Right cardiac atrium (tissue), 5 donors: ENCODE results near the gene LGR6. TPM values are rescaled to one million over a fixed set of nuclear protein-coding genes. Genes with fewer than 3 reads are reported as not detected.
A peak's percentile ranks its signal among the peaks of the same experiment; 100 is the strongest.

Experiments
- ATAC-seq, 2 donors: fragments of 200-7000 bp; cut with Tn5 transposase; one replicate each; pipeline versions ENCODE4 v1.8.0 to v1.9.1; 2020; ENCODE audit warnings: moderate library complexity in 2 of 2, mild to moderate bottlenecking in 1 of 2
- DNase-seq, 3 donors: peaks; one replicate each; pipeline ENCODE4 v3.0.0-alpha.2; 2020
- H3K27ac ChIP-seq: one replicate; pipeline ENCODE4 v1.5.1; 2013; ENCODE audit warnings: mild to moderate bottlenecking, low read length, control low read depth, moderate library complexity
- H3K27me3 ChIP-seq: one replicate; pipeline ENCODE4 v1.6.1; 2013; ENCODE audit not compliant: control insufficient read depth, insufficient read depth
- H3K4me1 ChIP-seq: one replicate; pipeline ENCODE4 v1.6.1; 2013; ENCODE audit warnings: low read length; ENCODE audit not compliant: control insufficient read depth, insufficient read depth
- H3K4me3 ChIP-seq: one replicate; pipeline ENCODE4 v1.5.1; 2013; ENCODE audit warnings: low read length, control low read depth
- H3K9me3 ChIP-seq: one replicate; pipeline ENCODE4 v1.6.1; 2013; ENCODE audit warnings: low read length; ENCODE audit not compliant: control insufficient read depth
- WGBS: extraction: QIAGEN DNeasy Blood & Tissue Kit; methylation state at CpG from one replicate; pipeline ENCODE4 v1.1.7; 2013; 5-methylcytosine and 5-hydroxymethylcytosine counted together
- intact Hi-C, 4 donors: fragments of 100-400 bp; cut with DNase I; formaldehyde crosslinking; loops; one replicate each; pipeline versions ENCODE4 v1.11.0 to v1.14.0; 2022 to 2023
- polyA plus RNA-seq: library from polyadenylated mRNA; stranded (reverse); fragments of 200-250 nt; gene quantifications from one replicate; pipeline ENCODE4 v1.2.3, GENCODE V29; 2013
- total RNA-seq, 4 donors: library from RNA; stranded (reverse); fragmentation: NEBNext Ultra II Directional; extraction: Animal tissue kit (Norgen Biotek cat#: 25700); gene quantifications; one replicate each; pipeline ENCODE4 v1.2.1, GENCODE V29; 2021
- donor health status: healthy with polysubstance abuse.
- donor health status: DM: no; HTN: yes; CAD: no.
- donor health status: DM: no; HTN: no; CAD: no.
- donor health status: DM: no; HTN: yes; CAD: no; lungs with severe emphysema.
- donor health status: DM: yes; HTN: yes; CAD: no.

LGR6 gene
- total and polyA plus RNA-seq, 5 donors, result 22.4 to 52.7 (median 29.0) TPM

DNA sequence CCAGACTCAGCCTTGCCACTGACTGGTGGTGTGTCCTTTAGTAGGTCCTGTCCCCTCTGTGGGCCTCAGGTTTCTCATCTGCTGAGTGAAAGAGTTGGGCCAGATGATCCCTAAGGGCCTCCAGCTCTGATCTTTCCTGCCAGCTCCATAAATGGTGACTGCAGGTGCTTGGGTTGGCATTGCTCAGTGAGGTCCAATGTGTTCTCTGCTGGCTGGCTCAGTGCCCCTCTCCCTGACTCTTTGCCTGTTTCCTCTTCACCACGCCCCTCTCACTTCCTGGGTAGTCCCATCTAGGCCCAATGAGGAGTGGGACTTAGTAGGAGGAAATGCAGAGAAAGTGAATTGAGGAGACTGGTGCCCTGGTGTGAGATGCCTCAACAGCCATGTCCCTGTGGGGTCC is 111.6 kb downstream of the LGR6 start:
- peak in 1 of 2 donors; percentile 53 for ATAC-seq
- DNase-seq, result peak in 1 of 3 donors; percentile 62
- 39% methylated on average over 1 of the region's 1 CpG for WGBS
- H3K4me3 ChIP-seq, result no peak overlapping the region
- no peaks in the 10 kb centered on the region for H3K9me3 ChIP-seq
- no peaks in the 10 kb centered on the region for H3K27me3 ChIP-seq
- H3K4me1 ChIP-seq, result peaks cover 3% of the 10 kb centered on the region
- H3K27ac ChIP-seq, result no peak overlapping the region
- intact Hi-C loops, result no loop called here

DNA sequence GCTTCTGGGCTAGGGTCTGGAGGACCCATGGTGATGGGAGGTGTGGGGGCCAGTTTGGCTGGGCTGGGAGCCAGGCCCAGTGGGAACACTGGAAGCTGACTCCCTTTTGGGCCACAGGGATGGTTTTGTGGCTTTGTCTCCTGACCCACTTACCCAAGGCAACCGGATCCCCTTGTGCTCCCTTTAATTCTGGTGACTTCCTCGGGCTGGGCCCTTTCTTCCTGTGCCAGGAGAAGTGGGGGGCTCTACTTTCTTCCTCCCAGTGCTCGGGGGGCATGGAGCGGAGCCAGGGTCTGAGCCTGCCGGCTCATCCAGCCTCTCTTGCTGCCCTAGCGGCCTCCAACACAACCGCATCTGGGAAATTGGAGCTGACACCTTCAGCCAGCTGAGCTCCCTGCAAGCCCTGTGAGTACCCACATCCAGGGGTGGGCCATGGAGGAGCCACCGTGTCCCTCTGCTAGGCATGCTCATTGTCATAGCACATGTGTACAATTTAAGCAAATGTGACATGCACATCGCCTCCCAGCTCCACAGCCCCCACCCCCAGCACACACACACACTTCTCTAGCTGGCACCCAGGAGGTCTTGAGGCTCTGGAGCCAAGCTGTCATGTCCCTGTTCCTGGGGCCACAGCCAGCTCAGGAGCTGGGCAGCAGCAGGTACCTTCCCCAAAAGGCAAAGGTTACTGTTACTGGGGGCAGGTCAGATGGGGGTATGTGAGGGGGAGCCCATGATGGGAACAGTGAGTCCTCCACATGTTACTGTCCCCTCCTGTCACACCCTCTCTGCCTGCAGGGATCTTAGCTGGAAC is 113.1 kb downstream of the LGR6 start:
- Histone ChIP-seq H3K27ac (no peak overlapping the region), H3K4me1 (peaks cover 3% of the 10 kb centered on the region), H3K9me3 (no peaks in the 10 kb centered on the region), H3K4me3 (no peak overlapping the region), H3K27me3 (no peaks in the 10 kb centered on the region)
- no peak for ATAC-seq
- no peak for DNase-seq
- WGBS, result 63% methylated on average over 9 of the region's 9 CpGs
- intact Hi-C loops, result no loop called here

DNA sequence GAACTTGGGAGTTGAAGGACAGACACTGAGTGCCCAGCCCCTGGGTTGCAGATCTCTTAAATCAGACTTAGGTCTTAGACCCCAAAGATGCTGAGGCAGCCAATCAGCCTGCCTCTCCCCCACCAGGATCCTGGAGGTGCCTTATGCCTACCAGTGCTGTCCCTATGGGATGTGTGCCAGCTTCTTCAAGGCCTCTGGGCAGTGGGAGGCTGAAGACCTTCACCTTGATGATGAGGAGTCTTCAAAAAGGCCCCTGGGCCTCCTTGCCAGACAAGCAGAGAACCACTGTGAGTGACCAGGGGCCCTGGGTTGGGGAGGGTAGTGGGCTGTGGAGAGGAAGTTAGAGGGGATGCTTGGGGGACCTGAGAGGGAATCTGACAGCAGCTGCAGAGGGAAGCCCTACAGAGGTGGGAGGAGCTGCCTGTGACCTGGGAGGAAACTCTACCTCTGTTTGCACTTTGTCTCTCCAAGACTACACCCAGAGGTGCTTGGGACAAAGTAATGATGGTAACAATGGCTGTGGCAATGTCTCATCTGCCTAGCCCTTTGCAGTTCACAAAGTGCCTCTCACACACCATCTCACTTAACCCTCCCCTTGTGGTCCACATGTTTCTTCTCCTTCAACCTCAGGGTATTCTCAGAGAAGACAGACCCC is 116.6 kb downstream of the LGR6 start:
- Histone ChIP-seq H3K4me1 (peaks cover 5% of the 10 kb centered on the region), H3K27ac (no peak overlapping the region), H3K9me3 (no peaks in the 10 kb centered on the region), H3K27me3 (no peaks in the 10 kb centered on the region), H3K4me3 (no peak overlapping the region)
- no peak for DNase-seq
- ATAC-seq, result no peak
- intact Hi-C loops, result loop anchor here in 2 of 4 donors (2.0 to 10.0 kb wide), 2 partner anchors 121 to 405 kb away; partner anchors contain the start of gene SYT2 (in 1 of the 2)

DNA sequence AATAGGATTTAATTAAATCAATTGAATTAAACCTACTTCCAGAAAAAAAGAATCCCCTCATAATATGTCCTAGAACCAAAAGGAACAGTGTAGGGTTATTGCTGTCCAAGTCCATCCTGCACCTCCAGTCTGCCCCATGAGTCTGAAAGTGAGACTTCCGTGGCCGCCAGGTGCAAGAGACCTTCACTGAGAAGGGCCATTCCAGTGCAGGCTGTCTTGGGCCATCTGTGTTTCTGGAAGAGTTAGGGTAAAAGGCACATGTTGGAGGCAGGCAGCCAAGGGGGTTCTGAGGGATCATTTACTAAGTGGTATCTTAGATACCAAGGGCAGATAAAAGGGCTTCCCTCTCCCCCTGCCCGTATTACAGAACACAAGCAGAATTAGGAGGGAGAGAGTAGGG is 117.1 kb downstream of the LGR6 start:
- Histone ChIP-seq H3K9me3 (no peaks in the 10 kb centered on the region), H3K4me1 (peaks cover 5% of the 10 kb centered on the region), H3K4me3 (no peak overlapping the region), H3K27me3 (no peaks in the 10 kb centered on the region), H3K27ac (no peak overlapping the region)
- DNase-seq (no peak), ATAC-seq (no peak)
- 94% methylated on average over 3 of the region's 3 CpGs for WGBS
- intact Hi-C loops, result loop anchor here in 2 of 4 donors (2.0 to 10.0 kb wide), 2 partner anchors 122 to 404 kb away; partner anchors contain the start of gene SYT2 (in 1 of the 2)

DNA sequence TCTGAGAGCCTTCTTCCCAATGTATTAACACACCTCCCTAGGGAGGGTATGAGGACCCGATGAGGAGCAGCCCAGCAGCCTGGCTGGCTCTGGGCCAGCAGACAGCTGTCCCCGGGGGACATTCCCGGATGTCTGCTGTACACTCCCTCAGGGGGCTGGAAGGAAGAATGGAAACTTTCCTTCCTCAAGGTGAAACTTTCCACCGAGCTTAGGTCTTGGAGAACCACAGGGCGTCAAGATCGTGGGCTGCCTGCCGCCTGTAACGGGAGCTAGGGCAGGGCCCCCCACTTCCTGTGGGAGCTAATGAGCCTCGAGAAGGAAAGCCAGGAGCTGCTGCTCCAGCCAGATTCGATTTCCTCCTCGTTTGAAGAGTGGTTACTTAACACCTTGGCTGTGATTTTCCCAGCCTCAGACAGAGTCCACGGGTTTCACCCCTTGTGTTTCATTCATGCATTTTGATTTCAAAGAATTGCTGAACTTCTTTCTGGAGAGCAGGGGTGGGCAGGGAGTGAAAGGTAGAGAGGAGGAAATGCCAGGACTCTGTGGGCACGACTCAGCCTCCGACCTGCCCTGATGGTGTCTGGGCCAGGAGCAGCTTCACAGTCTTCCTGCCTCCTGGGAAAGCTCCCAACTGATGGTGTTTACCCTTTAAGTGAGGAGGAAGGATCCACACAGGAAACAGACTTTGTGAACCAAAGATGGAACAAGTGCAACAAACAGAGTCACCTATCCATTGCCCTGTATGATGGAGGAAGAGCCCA is 118.5 kb downstream of the LGR6 start:
- Histone ChIP-seq H3K4me1 (peaks cover 5% of the 10 kb centered on the region), H3K4me3 (no peak overlapping the region), H3K27me3 (no peaks in the 10 kb centered on the region), H3K27ac (no peak overlapping the region), H3K9me3 (no peaks in the 10 kb centered on the region)
- intact Hi-C loops, result loop anchor here in 2 of 4 donors (2.0 to 10.0 kb wide), 2 partner anchors 123 to 403 kb away; partner anchors contain the start of gene SYT2 (in 1 of the 2)
- ATAC-seq (peak in 1 of 2 donors; percentile 49), DNase-seq (no peak)
- WGBS, result 17% methylated on average over 14 of the region's 14 CpGs

DNA sequence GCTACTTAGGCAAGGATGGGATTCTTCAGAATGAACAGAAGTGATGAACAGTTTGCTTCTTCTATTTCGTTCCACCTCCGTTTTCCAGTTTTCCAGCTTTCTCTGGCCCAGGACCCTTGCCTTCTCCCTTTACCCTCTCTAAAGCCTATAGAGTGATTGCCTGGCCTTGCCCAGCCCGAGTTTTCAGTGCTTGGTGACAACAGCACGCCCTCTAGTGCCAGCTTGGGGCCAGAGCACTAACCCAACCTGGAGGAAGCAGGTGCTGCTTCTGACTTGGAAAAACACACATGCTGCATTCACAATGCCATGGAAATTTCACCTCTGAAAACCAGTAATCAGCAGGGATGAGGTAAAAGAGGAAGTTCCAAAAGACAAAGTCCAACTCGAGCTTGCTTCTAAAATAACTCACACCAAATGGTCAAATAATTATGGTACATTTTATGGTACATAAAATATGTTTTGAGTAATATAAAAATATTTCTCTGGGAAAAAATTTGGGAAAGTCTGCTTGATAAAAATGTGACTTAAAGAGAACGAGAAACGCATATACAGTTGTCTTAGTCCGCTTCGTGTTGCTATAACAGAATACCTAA is 122.1 kb downstream of the LGR6 start:
- no peaks in the 10 kb centered on the region for H3K27me3 ChIP-seq
- no peak overlapping the region for H3K27ac ChIP-seq
- DNase-seq (peak; percentile 68 to 86 (median 84)), ATAC-seq (peak; percentile 65 to 78)
- intact Hi-C loops, result loop anchor here in 2 of 4 donors (2.0 to 10.0 kb wide), 3 partner anchors 123 to 399 kb away; partner anchors contain the start of genes LGR6 (in 1 of the 2) and SYT2 (in 1 of the 2)
- H3K4me1 ChIP-seq, result peaks cover 5% of the 10 kb centered on the region
- WGBS, result 20% methylated on average over 9 of the region's 9 CpGs
- no peaks in the 10 kb centered on the region for H3K9me3 ChIP-seq
- H3K4me3 ChIP-seq, result no peak overlapping the region

DNA sequence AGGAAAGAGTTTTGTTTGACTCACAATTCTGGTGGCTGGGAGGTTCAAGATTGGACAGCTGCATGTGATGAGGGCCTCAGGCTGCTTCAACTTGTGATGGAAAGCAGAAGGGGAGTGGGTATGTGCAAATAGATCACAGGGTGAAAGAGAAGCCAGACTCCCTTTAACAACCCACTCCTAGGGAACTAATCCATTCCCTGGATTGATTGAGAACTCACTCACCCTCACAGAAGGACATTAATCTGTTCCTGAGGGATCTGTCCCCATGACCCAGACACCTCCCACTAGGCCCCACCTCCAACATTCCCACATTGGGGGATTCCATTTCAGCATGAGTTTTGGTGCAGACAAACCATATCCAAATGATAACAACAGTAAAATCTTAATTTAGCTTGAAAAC is 122.6 kb downstream of the LGR6 start:
- ATAC-seq (no peak), DNase-seq (no peak)
- peaks cover 5% of the 10 kb centered on the region for H3K4me1 ChIP-seq
- no peak overlapping the region for H3K4me3 ChIP-seq
- no peak overlapping the region for H3K27ac ChIP-seq
- intact Hi-C loops, result loop anchor here in 1 of 4 donors (5.0 to 10.0 kb wide), 2 partner anchors 129 to 399 kb away; partner anchors contain the start of gene SYT2
- H3K9me3 ChIP-seq, result no peaks in the 10 kb centered on the region
- H3K27me3 ChIP-seq, result no peaks in the 10 kb centered on the region

DNA sequence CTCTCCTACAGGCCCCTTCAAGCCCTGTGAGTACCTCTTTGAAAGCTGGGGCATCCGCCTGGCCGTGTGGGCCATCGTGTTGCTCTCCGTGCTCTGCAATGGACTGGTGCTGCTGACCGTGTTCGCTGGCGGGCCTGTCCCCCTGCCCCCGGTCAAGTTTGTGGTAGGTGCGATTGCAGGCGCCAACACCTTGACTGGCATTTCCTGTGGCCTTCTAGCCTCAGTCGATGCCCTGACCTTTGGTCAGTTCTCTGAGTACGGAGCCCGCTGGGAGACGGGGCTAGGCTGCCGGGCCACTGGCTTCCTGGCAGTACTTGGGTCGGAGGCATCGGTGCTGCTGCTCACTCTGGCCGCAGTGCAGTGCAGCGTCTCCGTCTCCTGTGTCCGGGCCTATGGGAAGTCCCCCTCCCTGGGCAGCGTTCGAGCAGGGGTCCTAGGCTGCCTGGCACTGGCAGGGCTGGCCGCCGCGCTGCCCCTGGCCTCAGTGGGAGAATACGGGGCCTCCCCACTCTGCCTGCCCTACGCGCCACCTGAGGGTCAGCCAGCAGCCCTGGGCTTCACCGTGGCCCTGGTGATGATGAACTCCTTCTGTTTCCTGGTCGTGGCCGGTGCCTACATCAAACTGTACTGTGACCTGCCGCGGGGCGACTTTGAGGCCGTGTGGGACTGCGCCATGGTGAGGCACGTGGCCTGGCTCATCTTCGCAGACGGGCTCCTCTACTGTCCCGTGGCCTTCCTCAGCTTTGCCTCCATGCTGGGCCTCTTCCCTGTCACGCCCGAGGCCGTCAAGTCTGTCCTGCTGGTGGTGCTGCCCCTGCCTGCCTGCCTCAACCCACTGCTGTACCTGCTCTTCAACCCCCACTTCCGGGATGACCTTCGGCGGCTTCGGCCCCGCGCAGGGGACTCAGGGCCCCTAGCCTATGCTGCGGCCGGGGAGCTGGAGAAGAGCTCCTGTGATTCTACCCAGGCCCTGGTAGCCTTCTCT is 124.6 kb downstream of the LGR6 start:
- Histone ChIP-seq H3K4me1 (no peaks in the 10 kb centered on the region), H3K4me3 (no peak overlapping the region), H3K27me3 (no peaks in the 10 kb centered on the region), H3K9me3 (no peaks in the 10 kb centered on the region), H3K27ac (no peak overlapping the region)
- ATAC-seq (no peak), DNase-seq (no peak)
- 86% methylated on average over 52 of the region's 52 CpGs for WGBS
- intact Hi-C loops, result loop anchor here in 1 of 4 donors (5.0 to 10.0 kb wide), 2 partner anchors 131 to 397 kb away; partner anchors contain the start of gene SYT2

DNA sequence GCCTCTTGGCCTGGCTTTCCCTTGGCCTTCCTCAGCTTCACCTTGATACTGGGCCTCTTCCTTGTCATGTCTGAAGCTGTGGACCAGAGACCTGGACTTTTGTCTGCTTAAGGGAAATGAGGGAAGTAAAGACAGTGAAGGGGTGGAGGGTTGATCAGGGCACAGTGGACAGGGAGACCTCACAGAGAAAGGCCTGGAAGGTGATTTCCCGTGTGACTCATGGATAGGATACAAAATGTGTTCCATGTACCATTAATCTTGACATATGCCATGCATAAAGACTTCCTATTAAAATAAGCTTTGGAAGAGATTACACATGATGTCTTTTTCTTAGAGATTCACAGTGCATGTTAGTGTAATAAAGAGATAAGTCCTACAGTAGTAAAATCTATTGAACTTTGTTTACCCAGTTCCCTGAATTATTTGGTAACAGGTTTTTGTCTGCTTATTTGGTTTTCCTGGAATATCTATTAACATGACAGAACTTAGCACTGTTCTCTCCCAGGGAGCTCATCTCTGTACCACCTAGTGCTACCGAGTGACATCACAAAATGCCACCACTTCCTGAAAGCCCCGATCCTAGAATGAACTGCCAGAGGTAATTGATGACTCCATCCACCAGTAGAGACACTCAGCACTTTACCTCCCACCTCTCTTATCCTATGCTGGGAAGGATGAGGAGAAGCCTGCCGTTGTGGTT is 125.9 kb downstream of the LGR6 start:
- no peak overlapping the region for H3K27ac ChIP-seq
- H3K9me3 ChIP-seq, result no peaks in the 10 kb centered on the region
- WGBS, result 58% methylated on average over 4 of the region's 4 CpGs
- no peak for ATAC-seq
- intact Hi-C loops, result loop anchor here in 3 of 4 donors (5.0 to 10.0 kb wide), 2 partner anchors 132 to 395 kb away; partner anchors contain the start of gene SYT2 (in 2 of the 3)
- H3K4me1 ChIP-seq, result no peaks in the 10 kb centered on the region
- no peaks in the 10 kb centered on the region for H3K27me3 ChIP-seq
- H3K4me3 ChIP-seq, result no peak overlapping the region
- no peak for DNase-seq
